Caco-2 (cell line): Measurements from ENCODE around the gene MIER3. TPM values are rescaled to one million over a fixed set of nuclear protein-coding genes. Genes with fewer than 3 reads are reported as not detected.

ENCODE experiments used
- BruUV-seq: library from RNA; stranded (reverse); fragments of 400-500 nt; replicated peaks from 2 replicates; lab custom pipeline; 2021; lab: Mats Ljungman, UMichigan
- CTCF ChIA-PET: fragments of 300-600 bp; sonication (Branson Sonifier 250); formaldehyde crosslinking; loops from one replicate; lab custom pipeline; 2022; ENCODE audit warnings: antibody characterized with exemption; lab: Charles Lee
- POLR2A ChIA-PET: fragments of 300-600 bp; sonication (Branson Sonifier 250); formaldehyde crosslinking; loops from one replicate; lab custom pipeline; 2022; ENCODE audit warnings: antibody characterized with exemption; lab: Charles Lee
- DNase-seq, 2 experiments: peaks; one replicate each; pipeline versions ENCODE4 v3.0.0 to v3.0.0-alpha.2; 2020 to 2022
- H3K27me3 ChIP-seq: replicated peaks from 2 replicates; pipeline ENCODE4 v1.6.0; 2011; ENCODE audit warnings: low read length; ENCODE audit not compliant: control insufficient read depth, insufficient read depth
- H3K36me3 ChIP-seq: 2 replicates; pipeline ENCODE4 v1.5.1; 2011; ENCODE audit warnings: low read length; ENCODE audit not compliant: control insufficient read depth, insufficient read depth
- H3K4me1 ChIP-seq: fragments of 250-450 bp; sonication (Bioruptor Pico); 2 replicates; pipeline ENCODE4 v1.5.1; 2020; ENCODE audit warnings: mild to moderate bottlenecking
- H3K4me3 ChIP-seq: 2 replicates; pipeline ENCODE4 v1.5.1; 2011; ENCODE audit warnings: low read depth, mild to moderate bottlenecking, control low read depth, low read length
- H3K9me3 ChIP-seq: fragments of 250-450 bp; sonication (Bioruptor Pico); 2 replicates; pipeline ENCODE4 v1.5.1; 2020; ENCODE audit warnings: mild to moderate bottlenecking, moderate library complexity
- H3K27ac Mint-ChIP-seq: one replicate; pipeline ENCODE4 v1.8.0; 2022; ENCODE audit warnings: mixed read lengths; ENCODE audit not compliant: unreplicated experiment
- H3K27me3 Mint-ChIP-seq: one replicate; pipeline ENCODE4 v1.8.0; 2022; ENCODE audit warnings: mixed read lengths; ENCODE audit not compliant: insufficient read depth, unreplicated experiment
- H3K36me3 Mint-ChIP-seq: one replicate; pipeline ENCODE4 v1.8.0; 2022; ENCODE audit warnings: mild to moderate bottlenecking, mixed read lengths; ENCODE audit not compliant: insufficient read depth, unreplicated experiment
- H3K4me1 Mint-ChIP-seq: one replicate; pipeline ENCODE4 v1.8.0; 2022; ENCODE audit warnings: low read depth, mixed read lengths; ENCODE audit not compliant: unreplicated experiment
- H3K4me3 Mint-ChIP-seq: one replicate; pipeline ENCODE4 v1.8.0; 2022; ENCODE audit warnings: mild to moderate bottlenecking, moderate library complexity, mixed read lengths; ENCODE audit not compliant: unreplicated experiment
- H3K9me3 Mint-ChIP-seq: one replicate; pipeline ENCODE4 v1.8.0; 2022; ENCODE audit warnings: mixed read lengths; ENCODE audit not compliant: unreplicated experiment
- intact Hi-C: fragments of 100-400 bp; cut with micrococcal nuclease; formaldehyde crosslinking; loops from one replicate; pipeline ENCODE4 v1.10.0; 2022; ENCODE audit not compliant: unreplicated experiment
- total RNA-seq: library from RNA; stranded (reverse); gene quantifications from 2 replicates; pipeline ENCODE4 v1.2.3, GENCODE V29; 2022
- TF ChIP-seq, protein P1 (sequence below), 2 experiments: fragments of 200-600 bp in 1 of 2; IDR thresholded peaks; 1 replicate in 1 of 2; 2 replicates in 1 of 2; pipeline versions ENCODE4 v1.5.1 to v1.8.0; 2011 to 2022; ENCODE audit warnings: antibody characterized with exemption in 1 of 2, control low read depth in 1 of 2, inconsistent platforms in 1 of 2, low read depth in 1 of 2, low read length in 1 of 2, mild to moderate bottlenecking in 1 of 2, moderate library complexity in 1 of 2; ENCODE audit not compliant: insufficient read depth in 1 of 2, severe bottlenecking in 1 of 2, unreplicated experiment in 1 of 2

MIER3 gene
- total RNA-seq, 1 experiment from 2014 or later = 52.7 TPM

DNA sequence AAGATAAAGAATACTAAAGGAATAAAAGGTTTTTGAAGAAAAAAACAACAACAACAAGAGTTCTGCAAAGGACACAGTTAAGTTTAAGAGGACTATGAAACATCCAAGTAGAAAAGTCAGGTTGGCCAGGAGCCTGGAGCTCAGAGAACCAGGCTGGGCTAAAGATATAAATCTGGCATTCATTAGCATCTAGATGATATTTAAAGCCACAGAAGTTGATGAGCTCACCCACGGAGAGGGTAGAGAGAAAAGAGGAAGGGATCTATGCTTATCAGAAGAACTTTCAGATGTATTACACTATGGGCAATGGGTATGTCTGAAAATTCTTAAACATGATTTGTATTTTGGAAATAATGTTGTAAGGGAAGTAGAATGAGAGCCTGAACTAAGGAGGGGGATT, 9.9 kb downstream of the MIER3 start:
- H3K27me3 ChIP-seq = no peaks in the 10 kb centered on the region
- peaks cover 56% of the 10 kb centered on the region for H3K36me3 Mint-ChIP-seq
- H3K4me3 ChIP-seq = no peak overlapping the region
- TF ChIP-seq, protein P1, sequence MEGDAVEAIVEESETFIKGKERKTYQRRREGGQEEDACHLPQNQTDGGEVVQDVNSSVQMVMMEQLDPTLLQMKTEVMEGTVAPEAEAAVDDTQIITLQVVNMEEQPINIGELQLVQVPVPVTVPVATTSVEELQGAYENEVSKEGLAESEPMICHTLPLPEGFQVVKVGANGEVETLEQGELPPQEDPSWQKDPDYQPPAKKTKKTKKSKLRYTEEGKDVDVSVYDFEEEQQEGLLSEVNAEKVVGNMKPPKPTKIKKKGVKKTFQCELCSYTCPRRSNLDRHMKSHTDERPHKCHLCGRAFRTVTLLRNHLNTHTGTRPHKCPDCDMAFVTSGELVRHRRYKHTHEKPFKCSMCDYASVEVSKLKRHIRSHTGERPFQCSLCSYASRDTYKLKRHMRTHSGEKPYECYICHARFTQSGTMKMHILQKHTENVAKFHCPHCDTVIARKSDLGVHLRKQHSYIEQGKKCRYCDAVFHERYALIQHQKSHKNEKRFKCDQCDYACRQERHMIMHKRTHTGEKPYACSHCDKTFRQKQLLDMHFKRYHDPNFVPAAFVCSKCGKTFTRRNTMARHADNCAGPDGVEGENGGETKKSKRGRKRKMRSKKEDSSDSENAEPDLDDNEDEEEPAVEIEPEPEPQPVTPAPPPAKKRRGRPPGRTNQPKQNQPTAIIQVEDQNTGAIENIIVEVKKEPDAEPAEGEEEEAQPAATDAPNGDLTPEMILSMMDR (IDR thresholded peaks at IDR 0.05; ENCODE audit: insufficient read depth in 1 of 2, low read depth in 1 of 2, low read length in 1 of 2, severe bottlenecking in 1 of 2, unreplicated experiment in 1 of 2) = no peak
- no peaks in the 10 kb centered on the region for H3K27me3 Mint-ChIP-seq
- intact Hi-C loops = no loop called here
- no peak overlapping the region for H3K27ac Mint-ChIP-seq
- CTCF ChIA-PET = no interaction called here
- H3K4me1 ChIP-seq = no peaks in the 10 kb centered on the region
- no peaks in the 10 kb centered on the region for H3K9me3 Mint-ChIP-seq
- H3K4me1 Mint-ChIP-seq = no peaks in the 10 kb centered on the region
- DNase-seq = no peak
- H3K36me3 ChIP-seq = peaks cover 4% of the 10 kb centered on the region; the same call in 1 of the 2 replicates
- POLR2A ChIA-PET = no interaction called here
- H3K9me3 ChIP-seq = no peaks in the 10 kb centered on the region
- BruUV-seq = no TSS peak
- no peak overlapping the region for H3K4me3 Mint-ChIP-seq

DNA sequence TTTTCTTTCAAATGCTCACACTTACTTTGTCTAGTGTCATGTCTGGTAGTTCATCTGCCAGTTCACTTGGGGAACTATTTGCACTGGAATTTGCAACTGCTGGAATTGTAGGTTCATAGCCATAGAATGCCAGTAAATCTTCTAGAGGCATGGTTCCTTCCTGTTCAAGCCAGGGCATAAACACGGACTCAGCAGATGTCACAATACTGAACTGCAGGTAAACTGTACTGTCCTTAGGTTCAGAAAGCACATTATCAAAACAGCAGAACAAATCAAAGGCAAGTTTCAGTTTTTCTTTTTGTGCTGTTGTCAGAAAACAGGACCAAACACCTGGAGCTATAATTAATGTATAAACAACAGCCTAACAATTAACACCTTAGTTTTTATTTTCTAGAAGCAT, 13.1 kb downstream of the MIER3 start:
- peaks cover 69% of the 10 kb centered on the region for H3K36me3 Mint-ChIP-seq
- POLR2A ChIA-PET = no interaction called here

DNA sequence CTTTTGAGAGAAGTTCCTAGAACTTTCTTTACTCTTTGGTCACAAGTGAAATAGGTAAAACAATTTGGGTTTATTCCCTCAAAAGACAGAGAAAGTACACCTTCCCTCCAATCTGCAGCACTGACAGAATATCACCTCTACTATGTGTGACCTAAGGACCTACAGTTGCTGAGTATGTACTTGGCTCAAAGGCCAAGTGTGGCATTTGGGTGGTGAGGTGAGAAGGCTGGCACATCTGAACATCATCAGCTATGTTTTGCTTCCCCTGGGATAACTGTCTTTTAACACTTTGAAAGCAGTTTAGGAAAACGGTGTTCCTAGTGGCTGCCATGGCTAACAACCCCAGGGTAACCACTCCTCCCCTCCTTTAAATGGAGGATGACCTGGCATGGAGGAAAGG, 17.6 kb downstream of the MIER3 start:
- H3K9me3 ChIP-seq = no peaks in the 10 kb centered on the region
- ChIA-PET POLR2A (no interaction called here), CTCF (no interaction called here)
- intact Hi-C loops = no loop called here
- DNase-seq = no peak
- TF ChIP-seq, protein P1 (IDR thresholded peaks at IDR 0.05; ENCODE audit: insufficient read depth in 1 of 2, low read depth in 1 of 2, low read length in 1 of 2, severe bottlenecking in 1 of 2, unreplicated experiment in 1 of 2) = no peak
- no peak overlapping the region for H3K4me3 ChIP-seq
- H3K36me3 ChIP-seq = no peaks in the 10 kb centered on the region
- H3K4me1 Mint-ChIP-seq = no peaks in the 10 kb centered on the region
- BruUV-seq = no TSS peak
- H3K36me3 Mint-ChIP-seq = peaks cover 62% of the 10 kb centered on the region
- no peaks in the 10 kb centered on the region for H3K27me3 ChIP-seq
- no peaks in the 10 kb centered on the region for H3K4me1 ChIP-seq
- no peaks in the 10 kb centered on the region for H3K27me3 Mint-ChIP-seq
- H3K9me3 Mint-ChIP-seq = no peaks in the 10 kb centered on the region
- no peak overlapping the region for H3K27ac Mint-ChIP-seq
- H3K4me3 Mint-ChIP-seq = no peak overlapping the region

More for the DNA sequence above, 13.1 kb downstream of the MIER3 start:
- H3K36me3 ChIP-seq = peaks cover 3% of the 10 kb centered on the region; the same call in 1 of the 2 replicates
- intact Hi-C loops = no loop called here
- TF ChIP-seq, protein P1 (IDR thresholded peaks at IDR 0.05; ENCODE audit: insufficient read depth in 1 of 2, low read depth in 1 of 2, low read length in 1 of 2, severe bottlenecking in 1 of 2, unreplicated experiment in 1 of 2) = no peak
- no peak overlapping the region for H3K4me3 ChIP-seq
- H3K27me3 ChIP-seq = no peaks in the 10 kb centered on the region
- no peak for DNase-seq
- BruUV-seq = no TSS peak
- H3K4me3 Mint-ChIP-seq = no peak overlapping the region
- no peaks in the 10 kb centered on the region for H3K9me3 ChIP-seq
- H3K9me3 Mint-ChIP-seq = no peaks in the 10 kb centered on the region
- H3K27me3 Mint-ChIP-seq = no peaks in the 10 kb centered on the region
- CTCF ChIA-PET = no interaction called here
- H3K4me1 Mint-ChIP-seq = no peaks in the 10 kb centered on the region
- H3K27ac Mint-ChIP-seq = no peak overlapping the region
- no peaks in the 10 kb centered on the region for H3K4me1 ChIP-seq
